Colonic mucosa (tissue), 4 donors: ENCODE results near the gene DDX46. TPM values are rescaled to one million over a fixed set of nuclear protein-coding genes. Genes with fewer than 3 reads are reported as not detected.
"Not testable (repeated sequence)": the region's sequence is repeated elsewhere in the genome, so short reads cannot be mapped to it uniquely, and the experiment has no call there.

ENCODE experiments used
- DNase-seq: peaks from one replicate; pipeline ENCODE4 v3.0.0-alpha.2; 2020
- H3K27ac ChIP-seq: fragments of 200-600 bp; one replicate; pipeline ENCODE4 v1.8.0; 2021
- H3K27me3 ChIP-seq: fragments of 200-600 bp; one replicate; pipeline ENCODE4 v1.8.0; 2021
- H3K36me3 ChIP-seq: fragments of 200-600 bp; one replicate; pipeline ENCODE4 v1.8.0; 2021
- H3K4me1 ChIP-seq: fragments of 200-600 bp; one replicate; pipeline ENCODE4 v1.8.0; 2021; ENCODE audit warnings: mild to moderate bottlenecking
- H3K4me3 ChIP-seq: fragments of 200-600 bp; one replicate; pipeline ENCODE4 v1.8.0; 2021
- H3K9ac ChIP-seq, 2 donors: one replicate each; pipeline ENCODE4 v1.7.0; 2013; ENCODE audit warnings: control low read depth in 2 of 2, low read depth in 2 of 2, low read length in 2 of 2
- H3K9me3 ChIP-seq: fragments of 200-600 bp; one replicate; pipeline ENCODE4 v1.8.0; 2021
- CTCF ChIP-seq: fragments of 200-600 bp; IDR thresholded peaks from one replicate; pipeline ENCODE4 v1.8.0; 2022; ENCODE audit warnings: antibody characterized with exemption, mild to moderate bottlenecking
- intact Hi-C: fragments of 100-400 bp; cut with DNase I; formaldehyde crosslinking; loops from one replicate; pipeline ENCODE4 v1.14.1; 2022
- total RNA-seq, 2 donors: library from RNA; stranded (reverse); fragmentation: NEBNext Ultra II Directional in 1 of 2; extraction: Animal tissue kit (Norgen Biotek cat#: 25700) in 1 of 2; gene quantifications; one replicate each; pipeline ENCODE4 v1.2.1, GENCODE V29; 2021
- donor health status: healthy.
- donor health status: DM: no; HTN: no; CAD: no.
- donor health status: DM: no; HTN: no; CAD: no.

The DDX46 gene
- total RNA-seq, 2 donors from 2014 or later = 38.2 to 49.3 TPM

- peak within 1 kb of the TSS; percentile 97 for H3K27ac ChIP-seq
- no peaks in the 10 kb centered on the region for H3K36me3 ChIP-seq
- peaks cover 7% of the 10 kb centered on the region for H3K4me1 ChIP-seq
- no peaks in the 10 kb centered on the region for H3K27me3 ChIP-seq
- intact Hi-C loops = no loop called here
- TF ChIP-seq CTCF = no peak
- H3K9me3 ChIP-seq = no peaks in the 10 kb centered on the region
- H3K9ac ChIP-seq = peak within 1 kb of the TSS; percentile 81 to 82
- DNase-seq = peak; percentile 91
- peak within 1 kb of the TSS; percentile 88 for H3K4me3 ChIP-seq
Observed at GRCh38 chr5:134845852-134846640, 87.5 kb downstream of the DDX46 start, which contains the start of gene C5orf24. Gene C5orf24, plus strand, starts transcription at chr5:134845968. Its CDS starts 8,933 bp downstream, at chr5:134854901.

GRCh38 chr5:134846641-134846960, 88.0 kb downstream of the DDX46 start:
- no peaks in the 10 kb centered on the region for H3K9me3 ChIP-seq
- no peaks in the 10 kb centered on the region for H3K36me3 ChIP-seq
- H3K4me1 ChIP-seq = peaks cover 7% of the 10 kb centered on the region
- intact Hi-C loops = no loop called here
- no peak for DNase-seq
- TF ChIP-seq CTCF = no peak
- H3K27ac ChIP-seq = peak overlapping the region; percentile 97
- peak overlapping the region; percentile 81 to 82 for H3K9ac ChIP-seq
- no peaks in the 10 kb centered on the region for H3K27me3 ChIP-seq
- peak overlapping the region; percentile 88 for H3K4me3 ChIP-seq

DNA sequence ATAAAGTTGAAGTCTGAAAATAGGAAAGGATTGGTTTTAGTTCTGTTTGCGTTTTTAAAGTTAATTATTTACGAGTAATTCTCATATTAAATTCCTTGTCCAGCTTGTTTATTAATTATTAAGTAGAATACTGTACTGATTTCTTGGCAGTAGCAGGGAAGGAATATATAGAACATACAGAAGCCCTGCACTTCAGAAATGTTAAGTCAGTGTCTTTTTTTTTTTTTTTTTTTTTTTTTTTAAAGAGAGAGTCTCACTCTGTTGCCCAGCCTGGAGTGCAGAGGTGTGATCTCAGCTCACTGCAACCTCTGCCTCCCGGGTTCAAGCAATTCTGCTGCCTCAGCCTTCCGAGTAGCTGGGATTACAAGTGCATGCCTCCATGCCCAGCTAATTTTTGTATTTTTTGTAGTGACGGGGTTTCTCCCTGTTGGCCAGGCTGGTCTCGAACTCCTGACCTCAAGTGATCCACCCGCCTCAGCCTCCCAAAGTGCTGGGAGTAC, 90.9 kb downstream of the DDX46 start:
- H3K4me1 ChIP-seq = not testable (repeated sequence)

GRCh38 chr5:134851307-134851923, 92.8 kb downstream of the DDX46 start:
- H3K4me1 ChIP-seq = peaks cover 7% of the 10 kb centered on the region

More for the DNA sequence above, 90.9 kb downstream of the DDX46 start:
- H3K9me3 ChIP-seq, H3K27me3 ChIP-seq, H3K36me3 ChIP-seq, intact Hi-C loops, H3K4me3 ChIP-seq, H3K27ac ChIP-seq, H3K9ac ChIP-seq, DNase-seq: not testable (repeated sequence)

GRCh38 chr5:134856465-134856864, 97.9 kb downstream of the DDX46 start:
- H3K27ac ChIP-seq, H3K9me3 ChIP-seq, H3K4me3 ChIP-seq, H3K4me1 ChIP-seq, H3K36me3 ChIP-seq, intact Hi-C loops, H3K27me3 ChIP-seq, DNase-seq, H3K9ac ChIP-seq: not testable (repeated sequence)

More at GRCh38 chr5:134851307-134851923, 92.8 kb downstream of the DDX46 start:
- Histone ChIP-seq H3K9me3 (no peaks in the 10 kb centered on the region), H3K27me3 (no peaks in the 10 kb centered on the region), H3K9ac (no peak overlapping the region), H3K36me3 (no peaks in the 10 kb centered on the region), H3K4me3 (no peak overlapping the region), H3K27ac (no peak overlapping the region)
- no peak for DNase-seq
- intact Hi-C loops = no loop called here
- no peak for TF ChIP-seq CTCF

DNA sequence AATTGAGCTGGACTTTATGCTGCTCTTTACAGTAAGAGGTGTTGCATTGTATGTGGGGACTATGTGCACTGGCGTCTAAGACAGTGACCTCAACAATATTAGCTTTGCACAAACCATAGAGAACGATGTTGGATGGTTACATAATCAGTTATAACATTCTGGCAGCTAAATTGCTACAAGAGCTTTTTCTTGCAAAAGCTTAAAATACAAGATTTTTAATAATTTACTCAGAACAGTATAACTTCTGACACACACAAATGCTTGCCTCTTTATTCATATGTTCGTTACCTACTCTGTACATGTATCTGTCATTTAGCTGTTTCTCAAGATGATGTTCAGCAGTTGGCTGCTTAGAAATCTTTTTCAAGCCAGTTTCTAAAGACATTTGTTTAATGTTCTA, 98.8 kb downstream of the DDX46 start:
- intact Hi-C loops = no loop called here
- Histone ChIP-seq H3K27ac (no peak overlapping the region), H3K4me1 (peaks cover 3% of the 10 kb centered on the region), H3K9me3 (no peaks in the 10 kb centered on the region), H3K9ac (no peak overlapping the region), H3K27me3 (no peaks in the 10 kb centered on the region), H3K4me3 (no peak overlapping the region), H3K36me3 (no peaks in the 10 kb centered on the region)
- TF ChIP-seq CTCF = no peak
- no peak for DNase-seq
